Activated CD4-positive, CD25-positive, alpha-beta regulatory T cell treated with anti-CD3 and anti-CD28 coated beads, Interleukin-2, amount 50 U/mL, for 16 hours (primary cell): Measurements from ENCODE around the gene FAM171A1.
"Not testable (repeated sequence)": the region's sequence is repeated elsewhere in the genome, so short reads cannot be mapped to it uniquely, and the experiment has no call there.

Experiments used
- DNase-seq: peaks from one replicate; pipeline ENCODE4 v3.0.0-alpha.2; 2020; ENCODE audit warnings: low read depth, low spot score

Gene FAM171A1

GRCh38 chr10:15370856-15371701 is at the start of gene FAM171A1:
Gene FAM171A1, minus strand, starts transcription at chr10:15371289. Its CDS starts 237 bp downstream, at chr10:15371052.
- DNase-seq = no peak

- no peak for DNase-seq
These were observed 49.8 kb upstream of the FAM171A1 start for GRCh38 chr10:15420858-15421257.

GRCh38 chr10:15419279-15419874 is 48.3 kb upstream of the FAM171A1 start:
- DNase-seq = no peak

- no peak for DNase-seq
These were observed 44.9 kb upstream of the FAM171A1 start for GRCh38 chr10:15416034-15416433.

- DNase-seq = no peak
These were observed 39.9 kb upstream of the FAM171A1 start for GRCh38 chr10:15411010-15411409.

- not testable (repeated sequence) for DNase-seq
These were observed 38.3 kb upstream of the FAM171A1 start for GRCh38 chr10:15409350-15409749.

GRCh38 chr10:15408557-15408956 is 37.5 kb upstream of the FAM171A1 start:
- no peak for DNase-seq

- no peak for DNase-seq
These were observed 34.2 kb upstream of the FAM171A1 start for GRCh38 chr10:15405319-15405718.

GRCh38 chr10:15401382-15401781 is 30.3 kb upstream of the FAM171A1 start:
- no peak for DNase-seq

- DNase-seq = not testable (repeated sequence)
These were observed 29.4 kb upstream of the FAM171A1 start for GRCh38 chr10:15400461-15400860.

- DNase-seq = no peak
These were observed 28.1 kb upstream of the FAM171A1 start for GRCh38 chr10:15399060-15399661.

GRCh38 chr10:15395935-15396334 is 24.8 kb upstream of the FAM171A1 start:
- DNase-seq = no peak

GRCh38 chr10:15393139-15393825 is 22.2 kb upstream of the FAM171A1 start:
- DNase-seq = no peak

GRCh38 chr10:15391491-15391890 is 20.4 kb upstream of the FAM171A1 start:
- no peak for DNase-seq

GRCh38 chr10:15388172-15388571 is 17.1 kb upstream of the FAM171A1 start:
- not testable (repeated sequence) for DNase-seq

- no peak for DNase-seq
These were observed 15.9 kb upstream of the FAM171A1 start for GRCh38 chr10:15387021-15387420.

GRCh38 chr10:15385552-15386455 is 14.7 kb upstream of the FAM171A1 start:
- DNase-seq = no peak

- no peak for DNase-seq
These were observed 10.3 kb upstream of the FAM171A1 start for GRCh38 chr10:15381420-15381819.

GRCh38 chr10:15379078-15379477 is 8.0 kb upstream of the FAM171A1 start:
- no peak for DNase-seq

- no peak for DNase-seq
These were observed 7.5 kb upstream of the FAM171A1 start for GRCh38 chr10:15378569-15378968.

- no peak for DNase-seq
These were observed 3.5 kb upstream of the FAM171A1 start for GRCh38 chr10:15374566-15374965.
